Ovary (tissue), 10 donors: ENCODE measurements around the gene PCDHAC1. TPM values are rescaled to one million over a fixed set of nuclear protein-coding genes. Genes with fewer than 3 reads are reported as not detected.
"Not testable (repeated sequence)": the region's sequence is repeated elsewhere in the genome, so short reads cannot be mapped to it uniquely, and the experiment has no call there.

Source experiments
- DNase-seq, 5 donors: peaks; one replicate each; pipeline ENCODE4 v3.0.0-alpha.2; 2019 to 2020
- H3K27ac ChIP-seq, 2 donors: fragments of 200-600 bp; one replicate each; pipeline versions ENCODE4 v1.5.1 to v1.8.0; 2019 to 2022
- H3K27me3 ChIP-seq: fragments of 200-600 bp; one replicate; pipeline ENCODE4 v1.8.0; 2022
- H3K36me3 ChIP-seq: fragments of 200-600 bp; sonication (generic); one replicate; pipeline ENCODE4 v1.5.1; 2019
- H3K4me1 ChIP-seq: one replicate; pipeline ENCODE4 v1.8.1; 2013; ENCODE audit warnings: mild to moderate bottlenecking, moderate library complexity; ENCODE audit not compliant: insufficient read depth
- H3K4me3 ChIP-seq: fragments of 200-600 bp; sonication (generic); one replicate; pipeline ENCODE4 v1.5.1; 2017
- H3K9me3 ChIP-seq, 2 donors: fragments of 200-600 bp in 1 of 2; sonication (generic) in 1 of 2; one replicate each; pipeline versions ENCODE4 v1.5.1 to v1.8.1; 2013 to 2019; ENCODE audit warnings: mild to moderate bottlenecking in 1 of 2, moderate library complexity in 1 of 2
- EP300 ChIP-seq: sonication (generic); formaldehyde crosslinking; IDR thresholded peaks from one replicate; pipeline ENCODE4 v1.6.1; 2017; ENCODE audit warnings: antibody characterized with exemption
- POLR2A ChIP-seq: fragments of 450-650 bp; IDR thresholded peaks from one replicate; pipeline ENCODE4 v1.6.1; 2017; ENCODE audit warnings: antibody characterized with exemption, mild to moderate bottlenecking, moderate library complexity
- WGBS, 3 donors: extraction: QIAGEN DNeasy Blood & Tissue Kit in 1 of 3; methylation state at CpG; one replicate each; pipeline versions ENCODE4 v1.1.5 to v1.1.7; 2013 to 2017; 5-methylcytosine and 5-hydroxymethylcytosine counted together
- intact Hi-C, 4 donors: fragments of 100-400 bp; cut with DNase I; formaldehyde crosslinking; loops; one replicate each; pipeline versions ENCODE4 v1.11.0 to v1.15.1; 2022 to 2023
- long read RNA-seq, 3 donors: library from polyadenylated mRNA in 2 of 3; unstranded in 2 of 3; transcript quantifications; one replicate each; pipeline ENCODE4 v2.0.0 and lab custom pipeline, GENCODE V29; 2021 to 2026
- polyA plus RNA-seq, 2 donors: library from polyadenylated mRNA; stranded (reverse); fragments of 200-250 nt in 1 of 2; fragments of 350-450 nt in 1 of 2; fragmentation: Illumina TruSeq in 1 of 2; extraction: RNeasy Lipid Tissue Mini Kit (QIAGEN cat#74804) in 1 of 2; gene quantifications; one replicate each; pipeline ENCODE4 v1.2.3, GENCODE V29; 2013 to 2014
- total RNA-seq, 7 donors: library from RNA; depleted of rRNA in 2 of 7; stranded (reverse); fragments of >200 nt in 2 of 7; fragmentation: NEBNext Ultra II Directional in 3 of 7; extraction: Animal tissue kit (Norgen Biotek cat#: 25700) in 3 of 7; gene quantifications; one replicate each; pipeline versions ENCODE4 v1.1.0 to v1.2.4, GENCODE V29; 2016 to 2023
- TF ChIP-seq, protein P1 (sequence below), 3 donors: fragments of 450-650 bp in 2 of 3; fragments of 200-600 bp in 1 of 3; IDR thresholded peaks; one replicate each; pipeline versions ENCODE4 v1.5.1 to v1.8.0; 2016 to 2022; ENCODE audit warnings: antibody characterized with exemption in 3 of 3, mild to moderate bottlenecking in 1 of 3
- donor health status: DM: no; HTN: no; CAD: no; lungs with moderate emphysema.
- donor health status: DM: no; HTN: no; CAD: no.
- donor health status: Bipolar disorder and iron deficiency.
- donor health status: DM: yes; HTN: yes; CAD: no.
- donor health status: DM: no; HTN: no; CAD: no.
- donor health status: DM: yes; HTN: yes; CAD: no.

PCDHAC1 gene, protein sequence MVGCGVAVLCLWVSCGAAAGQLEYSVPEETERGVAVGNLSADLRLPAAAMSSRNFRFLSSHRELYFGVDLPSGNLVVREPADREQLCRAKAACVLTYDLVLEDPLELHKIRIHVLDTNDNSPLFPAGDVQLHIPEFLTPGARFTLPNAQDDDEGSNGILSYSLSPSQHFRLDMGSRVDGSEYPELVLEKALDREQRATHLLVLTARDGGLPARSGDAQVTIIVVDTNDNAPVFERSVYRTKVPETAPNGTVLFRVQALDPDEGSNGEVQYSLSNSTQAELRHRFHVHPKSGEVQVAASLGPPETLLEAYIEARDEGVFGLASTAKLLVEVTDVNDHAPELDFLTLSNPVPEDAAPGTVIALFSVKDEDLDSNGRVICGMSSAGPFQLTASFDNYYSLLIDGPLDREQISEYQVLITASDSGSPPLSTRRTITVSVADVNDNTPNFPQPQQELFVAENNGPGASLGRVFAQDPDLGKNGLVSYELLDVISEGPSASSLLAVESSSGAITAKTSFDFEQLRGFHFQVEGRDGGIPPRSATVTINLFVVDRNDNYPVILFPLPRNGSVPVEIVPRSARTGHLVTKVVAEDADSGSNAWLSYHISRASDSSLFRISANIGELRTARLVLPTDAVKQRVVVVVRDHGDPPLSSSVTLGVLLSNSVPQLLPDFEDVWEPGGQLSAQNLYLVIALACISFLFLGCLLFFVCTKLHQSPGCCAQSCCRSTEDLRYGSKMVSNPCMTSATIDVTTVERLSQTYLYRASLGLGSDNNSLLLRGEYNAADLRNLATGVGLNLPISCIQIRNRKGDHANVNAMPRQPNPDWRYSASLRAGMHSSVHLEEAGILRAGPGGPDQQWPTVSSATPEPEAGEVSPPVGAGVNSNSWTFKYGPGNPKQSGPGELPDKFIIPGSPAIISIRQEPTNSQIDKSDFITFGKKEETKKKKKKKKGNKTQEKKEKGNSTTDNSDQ
- under 1 TPM; 0.40 to 0.82 (median 0.57) TPM for total RNA-seq
- under 1 TPM; 0.04 to 0.15 TPM for polyA plus RNA-seq
- long read RNA-seq, donor 1, full-length matches to known transcripts = 1 of 1 reads
- long read RNA-seq, donor 1, partial matches to known transcripts = 0 of 1 reads
- long read RNA-seq, donor 1, other reads (novel, unspliced or antisense) = 0 of 1 reads
- long read RNA-seq, donor 2 = 0 reads
- long read RNA-seq, donor 3 = 0 reads

DNA sequence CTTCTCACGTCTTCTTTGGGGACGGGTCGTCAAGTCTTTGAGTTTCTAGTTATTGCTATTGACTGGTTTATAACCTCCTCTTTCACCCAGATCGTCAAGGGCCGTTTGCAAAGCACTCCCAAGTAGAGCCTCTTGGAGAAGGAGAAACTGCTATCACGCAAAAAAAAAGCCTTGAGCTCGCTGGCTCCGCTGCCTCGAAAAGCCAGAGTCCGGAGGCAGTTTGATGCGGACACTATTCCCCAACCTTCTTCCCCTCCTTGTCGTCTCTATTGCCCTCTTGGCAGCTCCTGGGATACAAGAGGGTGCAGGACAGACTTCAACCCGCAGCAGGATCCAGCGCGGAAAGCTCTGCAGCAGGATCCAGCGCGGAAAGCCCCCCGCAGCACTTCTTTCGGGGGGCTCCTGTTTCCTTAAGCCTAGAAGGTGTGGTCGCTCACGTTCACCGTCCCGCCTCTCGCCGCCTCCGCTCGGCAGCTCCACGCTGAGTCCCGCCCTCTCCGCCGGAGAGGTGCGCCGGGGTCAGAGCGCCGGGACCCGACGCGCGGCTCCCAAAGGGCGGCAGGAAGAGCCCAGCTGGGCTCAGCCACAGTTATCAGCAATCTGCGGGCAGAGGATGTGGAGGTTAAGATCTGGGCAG is at the start of gene PCDHAC1:
TSS of gene PCDHAC1 (plus strand) at position 494 of the 637 bp plus-strand sequence. CDS start 594 bp downstream, outside the sequence.
- no peak for TF ChIP-seq EP300
- H3K27ac ChIP-seq = no peak within 1 kb of the TSS
- peaks cover 14% of the 10 kb centered on the region for H3K4me1 ChIP-seq
- no peaks in the 10 kb centered on the region for H3K27me3 ChIP-seq
- intact Hi-C loops = no loop called here
- 1 to 3% (median 1%) methylated on average over 38 to 41 of the region's 41 CpGs for WGBS, 3 donors
- H3K9me3 ChIP-seq = no peaks in the 10 kb centered on the region
- H3K36me3 ChIP-seq = no peaks in the 10 kb centered on the region
- peak in 1 of 5 donors; percentile 41 for DNase-seq
- H3K4me3 ChIP-seq = peak within 1 kb of the TSS; percentile 35

DNA sequence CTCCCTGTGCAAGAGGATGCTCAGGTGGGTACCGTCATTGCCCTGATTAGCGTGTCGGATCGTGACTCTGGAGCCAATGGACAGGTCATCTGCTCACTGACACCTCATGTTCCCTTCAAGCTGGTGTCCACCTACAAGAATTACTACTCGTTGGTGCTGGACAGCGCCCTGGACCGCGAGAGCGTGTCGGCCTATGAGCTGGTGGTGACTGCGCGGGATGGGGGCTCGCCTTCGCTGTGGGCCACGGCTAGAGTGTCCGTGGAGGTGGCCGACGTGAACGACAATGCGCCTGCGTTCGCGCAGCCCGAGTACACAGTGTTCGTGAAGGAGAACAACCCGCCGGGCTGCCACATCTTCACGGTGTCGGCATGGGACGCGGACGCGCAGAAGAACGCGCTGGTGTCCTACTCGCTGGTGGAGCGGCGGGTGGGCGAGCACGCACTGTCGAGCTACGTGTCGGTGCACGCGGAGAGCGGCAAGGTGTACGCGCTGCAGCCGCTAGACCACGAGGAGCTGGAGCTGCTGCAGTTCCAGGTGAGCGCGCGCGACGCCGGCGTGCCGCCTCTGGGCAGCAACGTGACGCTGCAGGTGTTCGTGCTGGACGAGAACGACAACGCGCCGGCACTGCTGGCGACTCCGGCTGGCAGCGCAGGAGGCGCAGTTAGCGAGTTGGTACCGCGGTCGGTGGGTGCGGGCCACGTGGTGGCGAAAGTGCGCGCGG is 49.4 kb upstream of the PCDHAC1 start:
- WGBS, 3 donors = 29 to 45% (median 39%) methylated on average over 80 of the region's 80 CpGs
- H3K27ac ChIP-seq, intact Hi-C loops, H3K4me1 ChIP-seq, H3K36me3 ChIP-seq, H3K27me3 ChIP-seq, H3K4me3 ChIP-seq, DNase-seq: not testable (repeated sequence)
- peaks cover 0 to 11% of the 10 kb centered on the region in 2 donors for H3K9me3 ChIP-seq

DNA sequence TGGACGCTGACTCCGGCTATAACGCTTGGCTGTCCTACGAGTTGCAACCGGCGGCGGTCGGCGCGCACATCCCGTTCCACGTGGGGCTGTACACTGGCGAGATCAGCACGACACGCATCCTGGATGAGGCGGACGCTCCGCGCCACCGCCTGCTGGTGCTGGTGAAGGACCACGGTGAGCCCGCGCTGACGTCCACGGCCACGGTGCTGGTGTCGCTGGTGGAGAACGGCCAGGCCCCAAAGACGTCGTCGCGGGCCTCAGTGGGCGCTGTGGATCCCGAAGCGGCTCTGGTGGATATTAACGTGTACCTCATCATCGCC is 48.9 kb upstream of the PCDHAC1 start:
- peaks cover 0 to 12% of the 10 kb centered on the region in 2 donors for H3K9me3 ChIP-seq
- no peaks in the 10 kb centered on the region for H3K36me3 ChIP-seq
- H3K4me3 ChIP-seq = no peak overlapping the region
- intact Hi-C loops = no loop called here
- no peaks in the 10 kb centered on the region for H3K27me3 ChIP-seq
- H3K27ac ChIP-seq = no peak overlapping the region
- WGBS, 3 donors = 37 to 53% (median 43%) methylated on average over 33 to 37 of the region's 37 CpGs
- TF ChIP-seq POLR2A (no peak), EP300 (no peak)
- TF ChIP-seq, protein P1, sequence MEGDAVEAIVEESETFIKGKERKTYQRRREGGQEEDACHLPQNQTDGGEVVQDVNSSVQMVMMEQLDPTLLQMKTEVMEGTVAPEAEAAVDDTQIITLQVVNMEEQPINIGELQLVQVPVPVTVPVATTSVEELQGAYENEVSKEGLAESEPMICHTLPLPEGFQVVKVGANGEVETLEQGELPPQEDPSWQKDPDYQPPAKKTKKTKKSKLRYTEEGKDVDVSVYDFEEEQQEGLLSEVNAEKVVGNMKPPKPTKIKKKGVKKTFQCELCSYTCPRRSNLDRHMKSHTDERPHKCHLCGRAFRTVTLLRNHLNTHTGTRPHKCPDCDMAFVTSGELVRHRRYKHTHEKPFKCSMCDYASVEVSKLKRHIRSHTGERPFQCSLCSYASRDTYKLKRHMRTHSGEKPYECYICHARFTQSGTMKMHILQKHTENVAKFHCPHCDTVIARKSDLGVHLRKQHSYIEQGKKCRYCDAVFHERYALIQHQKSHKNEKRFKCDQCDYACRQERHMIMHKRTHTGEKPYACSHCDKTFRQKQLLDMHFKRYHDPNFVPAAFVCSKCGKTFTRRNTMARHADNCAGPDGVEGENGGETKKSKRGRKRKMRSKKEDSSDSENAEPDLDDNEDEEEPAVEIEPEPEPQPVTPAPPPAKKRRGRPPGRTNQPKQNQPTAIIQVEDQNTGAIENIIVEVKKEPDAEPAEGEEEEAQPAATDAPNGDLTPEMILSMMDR (IDR thresholded peaks at IDR 0.05) = no peak
- no peak for DNase-seq
- no peaks in the 10 kb centered on the region for H3K4me1 ChIP-seq

DNA sequence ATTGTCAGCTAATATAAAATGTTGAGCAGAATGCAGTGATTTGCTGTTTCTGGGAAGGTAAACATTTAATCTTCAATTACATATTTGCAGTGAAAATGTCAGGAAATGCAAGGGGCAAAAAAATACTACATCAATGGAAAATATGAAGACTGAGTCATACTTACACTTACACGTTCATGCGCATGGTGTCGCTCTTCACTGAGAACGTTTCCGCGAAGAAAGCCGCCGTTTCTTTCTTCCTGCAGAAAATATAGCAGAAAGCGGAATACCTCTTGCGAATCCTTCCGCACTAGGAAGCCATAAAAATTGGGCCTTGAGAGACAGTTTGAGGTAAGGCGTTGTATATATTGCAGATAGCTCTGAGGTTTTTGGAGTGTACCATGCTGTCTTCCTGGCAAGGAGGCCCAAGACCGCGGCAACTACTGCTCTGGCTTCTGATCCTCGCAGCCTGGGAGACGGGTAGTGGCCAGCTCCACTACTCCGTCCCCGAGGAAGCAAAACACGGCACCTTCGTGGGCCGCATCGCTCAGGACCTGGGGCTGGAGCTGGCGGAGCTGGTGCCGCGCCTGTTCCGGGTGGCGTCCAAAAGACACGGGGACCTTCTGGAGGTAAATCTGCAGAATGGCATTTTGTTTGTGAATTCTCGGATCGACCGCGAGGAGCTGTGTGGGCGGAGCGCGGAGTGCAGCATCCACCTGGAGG is 44.1 kb upstream of the PCDHAC1 start, which contains the start of gene PCDHA13:
TSS of gene PCDHA13 (plus strand) at position 236 of the 702 bp plus-strand sequence. CDS start at position 381, 145 bp downstream.
- intact Hi-C loops = no loop called here
- no peak for DNase-seq
- Histone ChIP-seq H3K4me3 (no peak within 1 kb of the TSS), H3K27me3 (no peaks in the 10 kb centered on the region), H3K9me3 (peaks cover 0 to 21% of the 10 kb centered on the region in 2 donors), H3K4me1 (no peaks in the 10 kb centered on the region), H3K27ac (no peak within 1 kb of the TSS), H3K36me3 (no peaks in the 10 kb centered on the region)
- 8 to 14% (median 8%) methylated on average over 24 to 35 of the region's 35 CpGs for WGBS, 3 donors
- TF ChIP-seq POLR2A (no peak), EP300 (no peak)

DNA sequence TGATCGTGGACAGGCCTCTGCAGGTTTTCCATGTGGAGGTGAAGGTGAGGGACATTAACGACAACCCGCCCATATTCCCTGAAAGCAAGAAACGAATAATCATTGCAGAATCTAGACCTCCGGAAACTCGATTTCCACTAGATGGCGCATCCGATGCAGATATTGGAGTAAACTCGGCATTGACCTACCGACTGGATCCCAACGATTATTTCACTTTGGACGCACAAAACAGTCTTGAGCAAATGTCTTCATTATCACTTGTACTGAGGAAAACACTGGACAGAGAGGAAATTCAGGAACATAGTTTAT is 43.6 kb upstream of the PCDHAC1 start:
- Histone ChIP-seq H3K27ac (no peak overlapping the region), H3K9me3 (peaks cover 0 to 17% of the 10 kb centered on the region in 2 donors), H3K27me3 (no peaks in the 10 kb centered on the region), H3K4me3 (no peak overlapping the region), H3K4me1 (no peaks in the 10 kb centered on the region), H3K36me3 (no peaks in the 10 kb centered on the region)
- intact Hi-C loops = no loop called here
- DNase-seq = no peak
- 10 to 22% (median 17%) methylated on average over 12 of the region's 12 CpGs for WGBS, 3 donors
- no peak for TF ChIP-seq POLR2A
- no peak for TF ChIP-seq EP300
- TF ChIP-seq, protein P1 (IDR thresholded peaks at IDR 0.05) = no peak
